GM08714 (cell line): ENCODE results near the gene FAHD1.

ENCODE experiments used
- H3K4me3 ChIP-seq: fragments of 200-500 bp; sonication (Bioruptor generic); 2 replicates; pipeline ENCODE4 v1.5.1; 2014; ENCODE audit warnings: mild to moderate bottlenecking, low read length, inconsistent platforms
- ZNF274 ChIP-seq: IDR thresholded peaks from 2 replicates; pipeline ENCODE4 v1.6.1; 2012; ENCODE audit warnings: mild to moderate bottlenecking, low read depth, low read length

The FAHD1 gene

DNA sequence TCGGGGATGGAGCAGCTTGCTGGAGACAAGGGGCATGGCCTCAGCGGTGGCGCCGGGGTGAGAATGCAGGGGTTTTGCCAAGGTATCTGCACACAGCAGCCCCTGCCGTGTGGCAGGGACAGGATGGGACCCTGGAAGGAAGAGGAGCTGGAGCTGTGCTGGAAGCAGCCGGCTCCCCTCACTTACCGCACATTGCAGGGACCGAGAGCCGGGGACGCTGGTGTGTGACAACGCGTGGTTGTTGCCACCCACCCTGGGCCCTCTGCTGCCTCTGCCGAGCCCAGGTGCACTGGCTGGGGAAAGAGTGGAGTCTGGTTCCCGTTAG, 41.2 kb upstream of the FAHD1 start:
- no peak for TF ChIP-seq ZNF274
- H3K4me3 ChIP-seq, result no peak overlapping the region

DNA sequence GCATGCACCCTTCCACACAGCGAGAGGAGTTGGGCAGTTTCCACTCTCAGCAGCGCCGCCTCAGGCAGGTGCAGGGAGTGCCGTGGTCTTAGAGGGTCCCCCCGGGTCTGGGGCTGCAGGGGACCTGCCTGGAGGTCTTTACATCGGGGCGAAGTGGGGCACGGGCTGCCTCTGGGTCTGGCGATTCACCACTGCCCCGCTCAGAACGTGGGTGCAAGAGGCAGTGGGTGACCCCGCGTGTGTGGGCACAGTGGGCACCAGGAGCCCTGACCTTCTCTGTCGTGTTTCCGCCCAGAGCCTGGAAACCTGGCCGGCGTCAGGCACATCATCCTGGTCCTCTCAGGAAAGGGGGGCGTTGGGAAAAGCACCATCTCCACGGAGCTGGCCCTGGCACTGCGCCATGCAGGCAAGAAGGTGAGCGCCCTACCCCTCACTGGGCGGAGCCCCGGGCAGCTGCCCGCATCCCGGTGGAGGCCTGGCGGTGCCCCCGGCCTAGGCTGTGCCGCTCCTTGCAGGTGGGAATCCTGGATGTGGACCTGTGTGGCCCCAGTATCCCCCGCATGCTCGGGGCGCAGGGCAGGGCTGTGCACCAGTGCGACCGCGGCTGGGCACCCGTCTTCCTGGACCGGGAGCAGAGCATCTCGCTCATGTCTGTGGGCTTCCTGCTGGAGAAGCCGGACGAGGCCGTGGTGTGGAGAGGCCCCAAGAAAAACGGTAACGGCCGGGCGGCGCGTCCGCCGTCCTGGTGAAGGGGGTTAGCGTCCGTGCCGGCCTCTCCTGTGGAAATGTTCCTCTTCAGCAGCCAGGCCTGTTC, 40.6 kb upstream of the FAHD1 start:
- H3K4me3 ChIP-seq, result no peak overlapping the region
- no peak for TF ChIP-seq ZNF274

DNA sequence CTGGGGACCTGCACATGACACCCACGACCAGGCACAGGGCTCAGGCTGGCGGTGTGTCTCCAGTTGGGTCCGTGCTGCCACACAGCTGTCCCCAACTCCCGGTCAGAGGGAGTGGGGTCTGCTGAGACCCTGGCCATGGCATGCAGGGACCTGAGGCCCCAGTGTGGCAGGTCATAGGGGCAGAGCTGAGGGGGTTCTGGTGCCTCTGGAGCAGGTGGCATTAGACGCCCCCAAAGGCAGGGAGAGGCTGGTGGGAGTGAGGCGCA, 40.0 kb upstream of the FAHD1 start:
- H3K4me3 ChIP-seq, result no peak overlapping the region
- no peak for TF ChIP-seq ZNF274

DNA sequence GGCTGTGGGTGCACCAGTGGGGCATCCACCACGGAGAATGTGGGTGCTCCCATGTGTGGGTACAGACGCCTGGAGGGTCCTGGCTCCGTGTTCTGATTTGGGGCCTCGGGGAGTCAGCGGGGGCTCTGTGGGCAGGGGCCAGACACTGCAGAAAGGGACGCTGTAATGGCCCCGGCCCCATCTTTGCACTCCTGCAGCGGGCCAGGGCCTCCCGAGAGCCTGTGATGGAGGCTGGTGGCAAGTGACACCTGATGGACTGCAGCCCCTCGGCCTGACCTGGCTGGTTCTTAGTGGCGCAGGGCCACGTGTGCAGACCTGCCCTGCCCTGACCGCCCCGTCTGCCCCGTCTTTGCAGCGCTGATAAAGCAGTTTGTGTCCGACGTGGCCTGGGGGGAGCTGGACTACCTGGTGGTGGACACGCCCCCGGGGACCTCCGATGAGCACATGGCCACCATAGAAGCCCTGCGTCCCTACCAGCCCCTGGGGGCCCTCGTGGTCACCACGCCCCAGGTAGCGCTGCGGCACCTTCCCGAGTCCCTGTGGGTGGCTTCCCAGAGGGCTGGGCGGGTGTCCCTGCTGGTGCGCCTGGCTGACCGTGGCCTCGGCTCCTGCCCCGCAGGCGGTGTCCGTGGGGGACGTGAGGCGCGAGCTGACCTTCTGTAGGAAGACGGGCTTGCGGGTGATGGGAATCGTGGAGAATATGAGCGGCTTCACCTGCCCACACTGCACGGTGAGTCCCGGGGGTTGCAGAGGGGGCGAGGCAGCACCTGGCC, 39.5 kb upstream of the FAHD1 start:
- no peak for TF ChIP-seq ZNF274
- H3K4me3 ChIP-seq, result no peak overlapping the region

DNA sequence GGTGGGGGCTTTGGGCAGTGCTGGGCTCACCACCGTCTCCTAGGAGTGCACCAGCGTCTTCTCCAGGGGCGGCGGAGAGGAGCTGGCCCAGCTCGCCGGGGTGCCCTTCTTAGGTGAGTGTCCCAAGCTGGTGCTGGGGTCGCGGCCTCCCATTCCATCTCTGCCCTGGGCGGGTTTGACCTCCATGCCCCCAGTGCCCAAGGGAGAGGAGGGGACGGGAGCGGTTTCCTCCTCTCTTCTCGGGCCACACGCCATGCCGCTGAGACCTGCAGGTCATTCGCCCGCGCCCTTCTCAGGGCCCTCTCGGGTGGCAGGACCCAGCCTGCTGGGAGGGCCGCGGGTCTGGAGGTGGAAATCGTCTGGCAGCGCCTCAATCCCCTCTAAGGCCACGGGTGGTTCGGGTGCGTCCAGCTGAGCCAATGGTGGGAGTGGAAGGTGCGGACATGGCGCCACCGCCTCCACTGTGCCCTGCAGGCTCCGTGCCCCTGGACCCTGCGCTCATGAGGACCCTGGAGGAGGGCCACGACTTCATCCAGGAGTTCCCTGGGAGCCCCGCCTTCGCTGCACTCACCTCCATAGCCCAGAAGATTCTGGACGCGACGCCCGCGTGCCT, 38.8 kb upstream of the FAHD1 start:
- no peak overlapping the region for H3K4me3 ChIP-seq
- no peak for TF ChIP-seq ZNF274

DNA sequence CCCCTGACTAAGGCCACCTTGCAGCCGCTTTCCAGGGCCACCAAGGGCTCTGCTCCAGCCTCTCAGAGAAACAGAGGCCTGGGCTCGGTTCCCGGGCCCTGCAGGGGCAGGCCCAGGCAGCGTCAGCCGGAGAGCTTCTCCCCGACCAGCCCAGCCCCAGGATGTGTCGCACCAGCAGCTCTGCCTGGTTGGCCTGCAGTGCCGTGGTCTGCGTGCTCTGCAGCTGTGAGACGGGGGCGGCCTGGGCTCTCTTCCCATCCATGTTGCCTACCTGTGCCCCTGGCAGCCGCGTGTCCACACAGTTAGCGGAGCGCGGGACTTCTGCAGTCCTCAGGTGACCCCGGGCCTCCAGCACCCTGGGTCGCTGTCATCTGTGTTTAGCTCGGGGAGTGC, 38.3 kb upstream of the FAHD1 start:
- no peak for TF ChIP-seq ZNF274
- H3K4me3 ChIP-seq, result no peak overlapping the region

DNA sequence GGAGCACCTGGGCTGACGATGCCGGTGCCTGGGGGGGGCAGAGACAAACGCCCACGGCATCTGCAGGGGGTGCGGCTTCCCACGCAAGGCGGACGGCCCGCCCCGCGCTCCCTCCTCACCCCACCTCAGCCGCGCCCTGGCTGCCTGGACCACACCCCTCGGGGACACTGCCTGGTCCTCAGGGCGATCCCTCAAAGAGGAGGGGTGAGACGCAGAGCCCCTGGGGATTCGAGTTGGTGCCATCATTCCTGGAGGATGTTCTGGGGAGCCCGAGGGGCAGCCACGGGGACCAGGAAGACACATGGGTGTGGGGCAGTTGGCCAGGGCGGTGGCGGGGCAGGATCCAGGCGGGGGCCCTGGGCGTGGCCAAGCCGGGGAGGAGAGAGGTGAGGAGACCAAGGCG, 37.4 kb upstream of the FAHD1 start:
- no peak overlapping the region for H3K4me3 ChIP-seq
- TF ChIP-seq ZNF274, result no peak

DNA sequence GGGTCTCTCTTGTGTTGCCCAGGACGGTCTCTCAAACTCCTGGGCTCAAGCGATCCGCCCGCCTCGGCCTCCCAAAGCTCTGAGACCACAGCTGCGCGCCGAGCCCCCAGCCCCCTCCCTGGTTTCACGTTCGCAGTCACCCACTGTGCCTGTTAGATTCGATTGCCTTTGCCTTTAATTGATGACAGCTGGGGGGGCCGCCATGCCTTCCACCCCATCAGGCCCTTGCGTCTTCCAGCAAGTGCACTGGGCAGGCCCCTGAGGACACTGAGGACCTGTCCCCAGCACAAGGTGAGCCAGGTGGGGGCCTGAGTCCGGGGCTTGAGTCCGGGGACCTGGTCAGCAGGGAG, 36.8 kb upstream of the FAHD1 start:
- no peak overlapping the region for H3K4me3 ChIP-seq
- TF ChIP-seq ZNF274, result no peak

DNA sequence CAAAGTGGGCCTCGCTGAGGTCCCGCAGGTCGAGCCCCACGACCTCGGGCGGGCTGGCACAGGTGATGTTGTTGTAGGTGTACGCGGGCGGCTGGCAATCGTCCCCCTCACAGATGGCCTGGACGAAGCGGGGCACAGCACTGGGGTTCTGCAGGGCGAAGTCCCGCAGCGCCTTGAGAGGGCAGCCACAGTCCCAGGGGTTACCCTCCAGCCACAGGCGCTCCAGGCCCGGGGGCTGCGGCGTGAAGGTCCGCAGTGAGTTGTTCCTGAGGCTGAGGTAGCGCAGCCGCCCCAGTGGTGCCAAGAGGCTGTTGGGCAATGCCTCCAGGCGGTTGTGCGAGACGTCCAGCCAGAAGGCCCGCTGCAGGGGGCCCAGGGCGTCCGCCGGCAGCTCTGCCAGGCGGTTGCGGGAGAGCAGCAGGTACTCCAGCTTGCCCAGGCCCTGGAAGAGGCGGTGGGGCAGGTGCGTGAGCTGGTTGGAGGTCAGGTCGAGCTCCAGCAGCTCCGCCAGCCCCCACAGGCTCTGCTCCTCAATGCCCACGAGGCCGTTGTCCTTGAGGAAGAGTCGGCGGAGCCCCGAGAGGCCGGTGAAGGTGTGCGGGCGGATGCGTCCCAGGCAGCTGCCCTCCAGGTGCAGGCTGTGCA, 36.3 kb upstream of the FAHD1 start:
- no peak overlapping the region for H3K4me3 ChIP-seq
- no peak for TF ChIP-seq ZNF274

DNA sequence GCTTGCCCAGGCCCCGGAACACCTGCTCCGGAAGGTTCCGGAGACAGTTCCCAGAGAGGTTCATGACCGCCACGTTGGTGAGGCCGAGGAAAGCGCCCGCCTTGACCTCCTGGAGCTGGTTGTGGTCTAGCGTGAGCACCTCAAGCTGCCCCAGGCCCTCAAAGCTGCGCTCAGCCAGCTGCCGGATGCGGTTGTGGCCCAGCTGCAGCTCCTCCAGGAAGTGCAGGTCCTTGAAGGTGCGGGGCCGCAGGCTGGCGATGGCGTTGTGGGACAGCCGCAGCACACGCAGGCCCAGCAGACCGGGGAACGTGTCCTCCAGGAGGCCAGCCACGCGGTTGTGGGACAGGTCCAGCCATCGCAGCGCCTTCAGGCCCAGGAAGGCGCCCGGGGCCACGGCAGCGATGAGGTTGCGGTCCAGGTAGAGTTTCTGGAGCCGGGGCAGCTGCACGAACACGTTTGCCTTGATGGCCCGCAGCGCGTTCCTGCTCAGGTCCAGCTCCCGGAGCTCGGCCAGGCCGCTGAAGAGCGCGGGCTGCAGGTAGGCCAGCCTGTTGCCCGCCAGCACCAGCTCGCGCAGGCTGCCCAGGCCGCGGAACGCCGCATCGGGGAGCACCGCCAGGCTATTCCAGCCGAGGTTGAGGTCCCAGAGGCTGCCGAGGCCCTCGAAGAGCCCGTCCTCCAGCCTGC, 35.6 kb upstream of the FAHD1 start:
- no peak for TF ChIP-seq ZNF274
- H3K4me3 ChIP-seq, result no peak overlapping the region

DNA sequence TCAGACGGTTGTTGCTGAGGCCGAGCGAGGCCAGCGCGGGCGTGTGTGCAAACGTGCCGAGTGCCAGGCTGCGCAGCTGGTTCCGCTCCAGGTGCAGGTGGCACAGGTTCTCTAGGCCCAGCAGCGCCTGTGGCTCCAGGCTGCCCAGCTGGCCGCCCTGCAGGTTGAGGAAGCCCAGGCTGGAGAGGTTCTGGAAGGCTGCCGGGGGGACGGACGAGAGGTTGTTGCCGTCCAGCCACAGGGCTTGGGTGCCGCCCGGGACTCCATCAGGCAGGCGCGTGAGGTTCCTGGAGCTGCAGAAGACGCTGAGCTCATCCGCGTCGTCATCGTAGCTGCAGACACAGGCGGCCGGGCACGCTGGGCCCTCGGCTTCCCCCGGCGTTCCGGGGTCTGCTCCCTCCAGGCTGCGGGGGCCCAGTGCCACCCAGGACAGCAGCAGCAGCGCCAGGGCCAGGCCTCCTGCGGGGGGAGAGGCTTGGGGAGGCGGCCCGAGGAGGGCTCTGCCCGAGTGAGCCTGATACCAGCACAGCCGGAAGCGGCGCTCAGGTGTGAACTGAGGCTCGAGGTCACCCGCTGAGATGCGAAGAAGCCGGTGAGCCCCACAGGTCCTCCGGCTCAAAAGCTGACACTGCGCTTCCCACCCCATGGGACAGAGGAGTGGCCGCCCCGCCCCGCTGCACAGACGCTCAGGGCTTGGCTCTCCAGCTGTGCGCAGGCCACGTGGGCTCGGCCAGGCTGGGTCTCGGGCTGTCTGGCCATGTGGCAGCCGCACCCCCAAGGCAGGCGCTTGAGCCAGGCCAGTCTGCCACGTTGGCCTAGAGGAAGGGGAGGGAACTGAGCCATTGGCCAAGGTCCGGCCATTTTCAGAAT, 34.8 kb upstream of the FAHD1 start:
- no peak overlapping the region for H3K4me3 ChIP-seq

DNA sequence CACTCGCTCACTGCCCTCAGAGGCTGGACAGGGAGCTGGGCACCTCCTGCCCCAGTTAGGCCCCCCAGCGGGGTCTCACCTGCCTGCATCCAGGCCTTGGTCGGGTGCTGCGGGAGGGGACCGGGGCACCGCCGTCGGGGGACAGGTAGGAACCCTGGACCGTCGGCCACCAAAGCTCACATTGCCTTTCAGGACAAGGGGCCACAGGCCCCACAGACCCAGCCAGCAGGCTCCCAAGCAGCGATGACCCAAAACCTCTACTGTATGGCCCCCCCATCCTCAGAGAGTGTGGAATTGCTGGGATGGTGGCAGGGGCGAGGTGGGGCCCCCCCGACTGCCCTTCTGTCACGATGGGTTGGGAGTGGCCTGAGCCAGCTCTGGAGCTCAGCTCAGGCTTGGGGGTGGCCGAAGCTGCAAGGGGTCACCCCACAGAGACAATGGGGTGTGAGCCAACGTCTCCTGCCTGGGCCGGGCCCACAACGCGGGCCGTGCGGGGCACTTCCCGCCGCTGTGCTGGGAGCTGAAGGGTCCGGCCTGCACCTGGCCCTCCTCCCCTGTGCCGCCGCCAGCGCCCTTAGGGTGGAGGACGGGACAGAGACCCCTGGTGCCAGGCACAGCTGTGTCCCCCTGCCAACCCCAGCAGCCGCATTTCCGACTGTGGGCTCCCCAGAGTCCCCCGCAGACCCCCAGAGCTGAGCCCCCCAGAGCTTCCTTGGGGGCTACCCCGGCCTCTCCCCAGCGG, 34.0 kb upstream of the FAHD1 start:
- no peak overlapping the region for H3K4me3 ChIP-seq
- no peak for TF ChIP-seq ZNF274

More for the DNA sequence above, 34.8 kb upstream of the FAHD1 start:
- no peak for TF ChIP-seq ZNF274
